CD14-positive monocyte (primary cell): ENCODE results near the gene TM9SF3. TPM values are rescaled to one million over a fixed set of nuclear protein-coding genes. Genes with fewer than 3 reads are reported as not detected.

Experiments
- DNase-seq, 3 donors: peaks; one replicate each; pipeline ENCODE4 v3.0.0-alpha.2; 2011 to 2022
- H2AFZ ChIP-seq: 2 replicates; pipeline ENCODE4 v1.6.0; 2012; ENCODE audit warnings: mild to moderate bottlenecking, low read depth, low read length, inconsistent platforms; ENCODE audit not compliant: insufficient read depth, poor library complexity, severe bottlenecking
- H3K27ac ChIP-seq, 2 donors: 1 replicate in 1 of 2; 2 replicates in 1 of 2; pipeline ENCODE4 v1.5.1; 2012 to 2013; ENCODE audit warnings: low read length in 2 of 2, control low read depth in 1 of 2, inconsistent platforms in 1 of 2, low read depth in 1 of 2, mild to moderate bottlenecking in 1 of 2
- H3K27me3 ChIP-seq, 2 donors: one replicate each; pipeline versions ENCODE4 v1.6.0 to v1.6.1; 2011 to 2013; ENCODE audit warnings: low read length in 2 of 2; ENCODE audit not compliant: control insufficient read depth in 2 of 2, insufficient read depth in 2 of 2
- H3K36me3 ChIP-seq, 2 donors: replicated peaks in 1 of 2; 1 replicate in 1 of 2; 2 replicates in 1 of 2; pipeline versions ENCODE4 v1.5.1 to v1.6.1; 2012 to 2013; ENCODE audit warnings: low read length in 2 of 2, control low read depth in 1 of 2, inconsistent platforms in 1 of 2, mild to moderate bottlenecking in 1 of 2; ENCODE audit not compliant: insufficient read depth in 2 of 2, control insufficient read depth in 1 of 2
- H3K4me1 ChIP-seq, 2 donors: 1 replicate in 1 of 2; 2 replicates in 1 of 2; pipeline versions ENCODE4 v1.5.1 to v1.6.1; 2012 to 2013; ENCODE audit warnings: low read length in 2 of 2, control low read depth in 1 of 2, inconsistent platforms in 1 of 2, mild to moderate bottlenecking in 1 of 2, moderate library complexity in 1 of 2; ENCODE audit not compliant: insufficient read depth in 2 of 2, control insufficient read depth in 1 of 2
- H3K4me2 ChIP-seq: replicated peaks from 2 replicates; pipeline ENCODE3; 2012; ENCODE audit warnings: low read length, moderate library complexity, mild to moderate bottlenecking; ENCODE audit not compliant: poor library complexity, severe bottlenecking; ENCODE audit errors: extremely low read depth
- H3K4me3 ChIP-seq, 3 experiments: fragments of 200-600 bp in 1 of 3; sonication (generic) in 1 of 3; replicated peaks in 1 of 3; 1 replicate in 2 of 3; 2 replicates in 1 of 3; pipeline ENCODE4 v1.5.1; 2011 to 2013; ENCODE audit warnings: low read length in 3 of 3, mild to moderate bottlenecking in 3 of 3, control low read depth in 2 of 3, low read depth in 2 of 3, inconsistent platforms in 1 of 3, moderate library complexity in 1 of 3
- H3K79me2 ChIP-seq: 2 replicates; pipeline ENCODE4 v1.6.0; 2012; ENCODE audit warnings: mild to moderate bottlenecking, control low read depth, inconsistent platforms, low read length, moderate library complexity; ENCODE audit not compliant: insufficient read depth
- H3K9ac ChIP-seq: 2 replicates; pipeline ENCODE4 v1.6.0; 2017; ENCODE audit warnings: low read length, mild to moderate bottlenecking; ENCODE audit not compliant: insufficient read depth, poor library complexity, severe bottlenecking
- H3K9me3 ChIP-seq, 2 donors: replicated peaks in 1 of 2; 1 replicate in 1 of 2; 2 replicates in 1 of 2; pipeline versions ENCODE4 v1.5.1 to v1.6.1; 2012 to 2013; ENCODE audit warnings: low read length in 2 of 2, control low read depth in 1 of 2; ENCODE audit not compliant: control insufficient read depth in 1 of 2, insufficient read depth in 1 of 2
- H4K20me1 ChIP-seq: 2 replicates; pipeline ENCODE4 v1.6.0; 2012; ENCODE audit warnings: mild to moderate bottlenecking, low read length, control low read depth, moderate library complexity; ENCODE audit not compliant: insufficient read depth
- H3K27ac Mint-ChIP-seq, 7 donors: one replicate each; pipeline ENCODE4 v1.8.0; 2020; ENCODE audit warnings: mild to moderate bottlenecking in 7 of 7, mixed read lengths in 7 of 7, moderate library complexity in 6 of 7, inconsistent platforms in 2 of 7
- H3K27me3 Mint-ChIP-seq, 3 donors: one replicate each; pipeline ENCODE4 v1.8.0; 2021 to 2022; ENCODE audit warnings: low read depth in 3 of 3, mild to moderate bottlenecking in 3 of 3, mixed read lengths in 3 of 3, moderate library complexity in 3 of 3, inconsistent platforms in 1 of 3
- H3K36me3 Mint-ChIP-seq, 2 donors: one replicate each; pipeline ENCODE4 v1.8.0; 2020; ENCODE audit warnings: mixed read lengths in 2 of 2, inconsistent platforms in 1 of 2, mild to moderate bottlenecking in 1 of 2
- H3K4me1 Mint-ChIP-seq: one replicate; pipeline ENCODE4 v1.8.0; 2020; ENCODE audit warnings: mild to moderate bottlenecking, mixed read lengths
- H3K4me3 Mint-ChIP-seq, 2 donors: one replicate each; pipeline ENCODE4 v1.8.0; 2020; ENCODE audit warnings: mild to moderate bottlenecking in 2 of 2, mixed read lengths in 2 of 2, moderate library complexity in 1 of 2
- H3K9me3 Mint-ChIP-seq, 7 donors: one replicate each; pipeline ENCODE4 v1.8.0; 2020 to 2022; ENCODE audit warnings: mixed read lengths in 7 of 7, mild to moderate bottlenecking in 6 of 7, moderate library complexity in 6 of 7, inconsistent platforms in 2 of 7
- WGBS: methylation state at CpG from one replicate; pipeline ENCODE4 v1.1.5; 2013; ENCODE audit warnings: missing lambda C conversion rate; ENCODE audit not compliant: insufficient coverage; 5-methylcytosine and 5-hydroxymethylcytosine counted together
- intact Hi-C, 2 donors: fragments of 100-400 bp; cut with micrococcal nuclease; formaldehyde crosslinking; loops; one replicate each; pipeline versions ENCODE4 v1.15.0 to v1.15.1; 2023
- polyA plus RNA-seq, 3 donors: library from polyadenylated mRNA; depleted of rRNA in 1 of 3; unstranded in 2 of 3; stranded (reverse) in 1 of 3; fragments of 300-500 nt in 2 of 3; fragments of >200 nt in 1 of 3; fragmentation: Illumina TruSeq in 2 of 3; gene quantifications; 1 replicate in 2 of 3; 2 replicates in 1 of 3; pipeline ENCODE4 v1.2.3, GENCODE V29; 2012 to 2021
- TF ChIP-seq, protein P1 (sequence below): fragments of 200-600 bp; IDR thresholded peaks from one replicate; pipeline ENCODE4 v1.8.0; 2022; ENCODE audit warnings: antibody characterized with exemption, mild to moderate bottlenecking

The TM9SF3 gene
- polyA plus RNA-seq, 3 donors: 23.9 to 67.1 (median 59.9) TPM

DNA sequence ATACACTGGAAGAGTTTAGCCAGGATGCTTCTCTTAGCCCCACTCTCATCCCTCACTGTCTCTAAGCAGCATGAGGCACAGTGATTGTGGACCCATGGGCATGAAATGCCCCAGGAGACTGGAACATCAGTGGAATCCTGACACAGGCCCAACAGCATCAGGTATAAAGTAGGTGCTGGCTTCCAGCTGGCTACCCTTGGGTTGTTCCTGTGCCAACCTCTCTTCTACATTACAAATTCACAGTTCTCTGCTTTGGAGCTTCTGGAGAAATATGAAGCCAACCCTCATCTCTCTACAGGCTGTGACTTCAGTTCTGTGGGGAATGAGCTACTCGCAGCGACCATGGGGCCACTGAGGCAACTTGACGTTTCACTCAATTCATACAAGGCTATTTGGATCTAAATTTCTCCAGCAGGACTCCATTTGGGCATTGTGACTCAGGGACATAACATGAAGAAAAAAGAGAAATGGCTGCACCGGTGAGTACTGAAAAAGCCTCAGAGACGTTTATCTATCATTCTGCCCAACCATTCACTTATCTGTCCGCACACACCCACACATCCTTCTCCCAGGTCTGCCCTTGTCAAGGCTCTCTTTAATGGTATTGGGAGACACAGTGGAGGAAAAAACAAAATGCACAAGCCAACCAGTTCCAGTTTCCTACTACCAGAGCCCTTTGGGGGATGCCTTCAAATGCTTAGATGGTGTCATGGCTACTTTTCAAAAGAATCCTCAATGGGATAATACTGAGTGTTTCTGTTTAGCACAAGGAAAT is 35.4 kb upstream of the TM9SF3 start:
- H3K9me3 ChIP-seq: no peaks in the 10 kb centered on the region
- TF ChIP-seq, protein P1, sequence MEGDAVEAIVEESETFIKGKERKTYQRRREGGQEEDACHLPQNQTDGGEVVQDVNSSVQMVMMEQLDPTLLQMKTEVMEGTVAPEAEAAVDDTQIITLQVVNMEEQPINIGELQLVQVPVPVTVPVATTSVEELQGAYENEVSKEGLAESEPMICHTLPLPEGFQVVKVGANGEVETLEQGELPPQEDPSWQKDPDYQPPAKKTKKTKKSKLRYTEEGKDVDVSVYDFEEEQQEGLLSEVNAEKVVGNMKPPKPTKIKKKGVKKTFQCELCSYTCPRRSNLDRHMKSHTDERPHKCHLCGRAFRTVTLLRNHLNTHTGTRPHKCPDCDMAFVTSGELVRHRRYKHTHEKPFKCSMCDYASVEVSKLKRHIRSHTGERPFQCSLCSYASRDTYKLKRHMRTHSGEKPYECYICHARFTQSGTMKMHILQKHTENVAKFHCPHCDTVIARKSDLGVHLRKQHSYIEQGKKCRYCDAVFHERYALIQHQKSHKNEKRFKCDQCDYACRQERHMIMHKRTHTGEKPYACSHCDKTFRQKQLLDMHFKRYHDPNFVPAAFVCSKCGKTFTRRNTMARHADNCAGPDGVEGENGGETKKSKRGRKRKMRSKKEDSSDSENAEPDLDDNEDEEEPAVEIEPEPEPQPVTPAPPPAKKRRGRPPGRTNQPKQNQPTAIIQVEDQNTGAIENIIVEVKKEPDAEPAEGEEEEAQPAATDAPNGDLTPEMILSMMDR: no peak
- H3K4me1 ChIP-seq: no peaks in the 10 kb centered on the region
- H3K36me3 ChIP-seq: peaks cover 99 to 100% of the 10 kb centered on the region in 2 donors
- Mint-ChIP-seq H3K4me1 (no peaks in the 10 kb centered on the region), H3K9me3 (no peaks in the 10 kb centered on the region), H3K4me3 (no peak overlapping the region), H3K27me3 (peaks cover 0 to 3% (median 0%) of the 10 kb centered on the region in 3 donors), H3K27ac (no peak overlapping the region), H3K36me3 (peaks cover 95 to 98% of the 10 kb centered on the region in 2 donors)
- DNase-seq: no peak
- H3K4me2 ChIP-seq: no peak overlapping the region
- H4K20me1 ChIP-seq: peaks cover 99% of the 10 kb centered on the region
- no CpG with 5 or more reads among the region's 6 CpGs for WGBS
- intact Hi-C loops: no loop called here
- no peak overlapping the region for H2AFZ ChIP-seq
- no peak overlapping the region for H3K9ac ChIP-seq
- H3K27me3 ChIP-seq: no peaks in the 10 kb centered on the region
- peaks cover 6% of the 10 kb centered on the region for H3K79me2 ChIP-seq
- no peak overlapping the region for H3K27ac ChIP-seq
- H3K4me3 ChIP-seq: no peak overlapping the region

DNA sequence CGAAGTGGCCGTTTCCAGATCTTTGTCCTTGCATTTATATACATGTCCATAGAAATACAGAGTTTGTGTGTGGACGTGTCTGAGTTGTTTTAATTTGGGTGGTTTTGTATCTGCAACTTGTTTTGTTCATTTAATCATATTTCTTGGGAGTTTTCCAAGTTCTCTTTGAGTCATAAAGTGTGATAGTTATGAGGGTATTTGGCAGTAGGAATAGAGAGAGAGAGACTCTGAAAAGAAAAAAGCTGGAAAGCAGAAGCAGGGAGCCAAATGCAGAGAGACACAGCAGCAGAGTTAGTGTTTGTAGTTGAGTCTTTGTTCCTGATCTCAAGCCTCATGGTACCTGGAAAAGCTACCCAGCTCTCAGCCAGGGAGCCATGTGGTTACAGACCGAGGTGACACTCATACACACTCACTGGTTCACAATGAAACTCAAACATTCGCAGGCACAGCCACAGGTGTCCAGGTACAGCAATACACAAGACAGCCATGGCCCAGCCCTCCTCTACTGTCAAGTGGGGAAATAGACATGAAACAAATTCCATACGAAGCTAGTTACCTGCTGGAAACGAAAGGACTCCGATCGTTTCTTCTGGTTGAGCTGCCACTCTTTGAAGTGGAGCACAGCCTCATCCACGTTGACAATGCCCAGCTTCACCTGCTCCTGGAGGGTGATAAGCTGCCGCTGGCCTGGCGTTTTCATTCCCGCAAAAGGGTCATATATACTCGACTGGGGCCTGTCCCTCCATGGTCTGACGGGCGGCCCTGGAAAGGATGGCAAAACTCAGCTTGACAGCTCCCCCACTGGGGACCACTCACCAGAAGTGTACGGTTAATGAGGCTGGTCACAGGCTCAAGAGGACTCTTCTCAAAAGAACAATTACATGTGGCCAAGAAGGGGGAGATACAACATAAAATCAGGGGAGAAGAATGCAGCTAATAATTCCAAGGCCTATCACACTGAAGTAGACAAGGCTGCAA is 33.3 kb upstream of the TM9SF3 start:
- Histone ChIP-seq H3K9ac (no peak overlapping the region), H3K4me1 (no peaks in the 10 kb centered on the region), H3K9me3 (no peaks in the 10 kb centered on the region), H3K27me3 (no peaks in the 10 kb centered on the region), H4K20me1 (peaks cover 99% of the 10 kb centered on the region), H3K27ac (no peak overlapping the region), H2AFZ (no peak overlapping the region), H3K4me2 (no peak overlapping the region), H3K36me3 (peaks cover 99 to 100% of the 10 kb centered on the region in 2 donors), H3K79me2 (peaks cover 6% of the 10 kb centered on the region), H3K4me3 (no peak overlapping the region)
- no peak for DNase-seq
- Mint-ChIP-seq H3K27me3 (peaks cover 0 to 3% (median 0%) of the 10 kb centered on the region in 3 donors), H3K4me3 (no peak overlapping the region), H3K9me3 (no peaks in the 10 kb centered on the region), H3K4me1 (no peaks in the 10 kb centered on the region), H3K27ac (peak overlapping the region in 1 of 7 donors; percentile 23), H3K36me3 (peaks cover 97 to 100% of the 10 kb centered on the region in 2 donors)
- intact Hi-C loops: no loop called here
- WGBS: 90% methylated on average over 12 of the region's 17 CpGs
- TF ChIP-seq, protein P1: no peak
